Activated CD4-positive, alpha-beta T cell treated with anti-CD3 and anti-CD28 coated beads for 24 hours (primary cell): Measurements from ENCODE around the gene EVI5L.

Experiments
- DNase-seq, 2 donors: peaks; one replicate each; pipeline ENCODE4 v3.0.0-alpha.2; 2020; ENCODE audit warnings: low read depth in 2 of 2

The EVI5L gene

GRCh38 chr19:7860714-7861618, 30.9 kb downstream of the EVI5L start:
- no peak for DNase-seq

- no peak for DNase-seq
Observed at GRCh38 chr19:7861619-7862412, 31.8 kb downstream of the EVI5L start.

- peak; percentile 49 to 65 for DNase-seq
Observed at GRCh38 chr19:7862413-7862951, 32.5 kb downstream of the EVI5L start.

GRCh38 chr19:7863157-7863970, 33.3 kb downstream of the EVI5L start:
- no peak for DNase-seq

GRCh38 chr19:7863971-7864689, 34.1 kb downstream of the EVI5L start:
- DNase-seq: no peak

- DNase-seq: no peak
Observed at GRCh38 chr19:7864690-7865074, 34.7 kb downstream of the EVI5L start.

- no peak for DNase-seq
Observed at GRCh38 chr19:7865262-7865911, 35.4 kb downstream of the EVI5L start.

- no peak for DNase-seq
Observed at GRCh38 chr19:7866399-7867091, 36.5 kb downstream of the EVI5L start.

- DNase-seq: no peak
Observed at GRCh38 chr19:7867092-7867844, 37.2 kb downstream of the EVI5L start.

- DNase-seq: no peak
Observed at GRCh38 chr19:7868326-7868670, 38.3 kb downstream of the EVI5L start.

GRCh38 chr19:7868671-7869452, 38.8 kb downstream of the EVI5L start:
- DNase-seq: peak; percentile 67 to 70

- DNase-seq: peak; percentile 57 to 63
Observed at GRCh38 chr19:7869453-7869909, 39.5 kb downstream of the EVI5L start.

GRCh38 chr19:7869910-7870511, 40.0 kb downstream of the EVI5L start:
- DNase-seq: no peak

GRCh38 chr19:7870571-7871436, 40.8 kb downstream of the EVI5L start:
- DNase-seq: no peak

- peak; percentile 66 to 77 for DNase-seq
Observed at GRCh38 chr19:7871437-7872305, 41.7 kb downstream of the EVI5L start.
